Left forelimb (tissue), 1 donor: Measurements from ENCODE around the gene USP2.

Experiments
- DNase-seq: peaks from one replicate; pipeline ENCODE4 v3.0.0-alpha.2; 2018; ENCODE audit warnings: low spot score

The USP2 gene

GRCh38 chr11:119322921-119323531, 58.5 kb downstream of the USP2 start:
- DNase-seq = no peak

- no peak for DNase-seq
Observed at GRCh38 chr11:119322360-119322739, 59.1 kb downstream of the USP2 start.

GRCh38 chr11:119320776-119321524, 60.5 kb downstream of the USP2 start:
- DNase-seq = no peak

- DNase-seq = no peak
Observed at GRCh38 chr11:119320240-119320775, 61.2 kb downstream of the USP2 start.

GRCh38 chr11:119319700-119320239, 61.7 kb downstream of the USP2 start:
- DNase-seq = no peak

- no peak for DNase-seq
Observed at GRCh38 chr11:119319136-119319699, 62.3 kb downstream of the USP2 start.

GRCh38 chr11:119318240-119319135, 63.0 kb downstream of the USP2 start:
- no peak for DNase-seq

- no peak for DNase-seq
Observed at GRCh38 chr11:119317592-119318239, 63.8 kb downstream of the USP2 start.

- no peak for DNase-seq
Observed at GRCh38 chr11:119316729-119317591, 64.5 kb downstream of the USP2 start, which contains the start of gene MCAM. Gene MCAM, minus strand, starts transcription at chr11:119317130. Its CDS starts 29 bp downstream, at chr11:119317101.

GRCh38 chr11:119316016-119316728, 65.3 kb downstream of the USP2 start:
- no peak for DNase-seq

GRCh38 chr11:119315131-119316015, 66.1 kb downstream of the USP2 start:
- DNase-seq = no peak

- no peak for DNase-seq
Observed at GRCh38 chr11:119314726-119315125, 66.8 kb downstream of the USP2 start.

- no peak for DNase-seq
Observed at GRCh38 chr11:119310682-119311052, 70.8 kb downstream of the USP2 start.

GRCh38 chr11:119309953-119310681, 71.4 kb downstream of the USP2 start:
- DNase-seq = no peak

GRCh38 chr11:119309411-119309810, 72.1 kb downstream of the USP2 start:
- DNase-seq = no peak

GRCh38 chr11:119307974-119308373, 73.5 kb downstream of the USP2 start:
- no peak for DNase-seq

GRCh38 chr11:119307219-119307618, 74.3 kb downstream of the USP2 start:
- no peak for DNase-seq

GRCh38 chr11:119306373-119306890, 75.1 kb downstream of the USP2 start:
- DNase-seq = no peak
